Measurements from ENCODE around the gene CNTNAP2.

DNA sequence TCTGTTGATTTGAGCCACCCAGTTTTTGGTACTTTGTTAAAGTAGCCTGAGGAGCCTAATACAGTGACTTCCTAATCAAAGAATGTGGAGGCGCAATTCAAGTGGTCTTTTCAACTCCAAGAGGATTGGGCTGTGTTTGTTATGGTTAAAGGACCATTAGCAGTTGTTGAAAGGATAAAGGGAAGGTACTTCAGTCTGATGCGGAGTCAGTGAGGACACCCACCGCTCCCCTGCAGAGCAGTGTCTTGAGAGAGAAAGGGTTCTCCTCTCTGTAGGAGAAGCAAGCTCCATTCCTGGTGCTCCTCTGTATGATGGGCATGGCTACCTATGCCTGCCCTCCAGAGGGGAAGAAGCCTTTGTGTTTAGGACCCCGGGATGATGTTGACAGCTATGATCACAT lies 1883.4 kb downstream of the CNTNAP2 start:
- TF ChIP-seq, protein P1, sequence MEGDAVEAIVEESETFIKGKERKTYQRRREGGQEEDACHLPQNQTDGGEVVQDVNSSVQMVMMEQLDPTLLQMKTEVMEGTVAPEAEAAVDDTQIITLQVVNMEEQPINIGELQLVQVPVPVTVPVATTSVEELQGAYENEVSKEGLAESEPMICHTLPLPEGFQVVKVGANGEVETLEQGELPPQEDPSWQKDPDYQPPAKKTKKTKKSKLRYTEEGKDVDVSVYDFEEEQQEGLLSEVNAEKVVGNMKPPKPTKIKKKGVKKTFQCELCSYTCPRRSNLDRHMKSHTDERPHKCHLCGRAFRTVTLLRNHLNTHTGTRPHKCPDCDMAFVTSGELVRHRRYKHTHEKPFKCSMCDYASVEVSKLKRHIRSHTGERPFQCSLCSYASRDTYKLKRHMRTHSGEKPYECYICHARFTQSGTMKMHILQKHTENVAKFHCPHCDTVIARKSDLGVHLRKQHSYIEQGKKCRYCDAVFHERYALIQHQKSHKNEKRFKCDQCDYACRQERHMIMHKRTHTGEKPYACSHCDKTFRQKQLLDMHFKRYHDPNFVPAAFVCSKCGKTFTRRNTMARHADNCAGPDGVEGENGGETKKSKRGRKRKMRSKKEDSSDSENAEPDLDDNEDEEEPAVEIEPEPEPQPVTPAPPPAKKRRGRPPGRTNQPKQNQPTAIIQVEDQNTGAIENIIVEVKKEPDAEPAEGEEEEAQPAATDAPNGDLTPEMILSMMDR (conservative IDR thresholded peaks at IDR 0.05 in 1 of 2, IDR thresholded peaks at IDR 0.05 in 1 of 2; ENCODE audit: low read depth in 1 of 2, low read length in 2 of 2), result no peak
- TF ChIP-seq EZH2 (IDR thresholded peaks at IDR 0.05; ENCODE audit: low read length, missing control alignments), result no peak

Measured in fibroblast of lung (primary cell).